Upper lobe of right lung (tissue), 1 donor: ENCODE measurements around the gene MAP2K7. TPM values are rescaled to one million over a fixed set of nuclear protein-coding genes. Genes with fewer than 3 reads are reported as not detected.
A peak's percentile ranks its signal among the peaks of the same experiment; 100 is the strongest.

Source experiments
- ATAC-seq: fragments of 200-7000 bp; cut with Tn5 transposase; one replicate; pipeline ENCODE4 v1.9.1; 2020; ENCODE audit warnings: mild to moderate bottlenecking, moderate library complexity
- DNase-seq: peaks from one replicate; pipeline ENCODE4 v3.0.0-alpha.2; 2020
- H3K27ac ChIP-seq: fragments of 200-600 bp; one replicate; pipeline ENCODE4 v1.8.0; 2022
- H3K27me3 ChIP-seq: fragments of 200-600 bp; one replicate; pipeline ENCODE4 v1.8.0; 2022; ENCODE audit warnings: mild to moderate bottlenecking
- H3K36me3 ChIP-seq: fragments of 200-600 bp; one replicate; pipeline ENCODE4 v1.8.0; 2022
- H3K4me1 ChIP-seq: fragments of 200-600 bp; one replicate; pipeline ENCODE4 v1.8.0; 2022
- H3K4me3 ChIP-seq: fragments of 200-600 bp; one replicate; pipeline ENCODE4 v1.8.0; 2022; ENCODE audit warnings: mild to moderate bottlenecking
- H3K9me3 ChIP-seq: fragments of 200-600 bp; one replicate; pipeline ENCODE4 v1.8.0; 2022
- CTCF ChIP-seq: fragments of 200-600 bp; IDR thresholded peaks from one replicate; pipeline ENCODE4 v1.8.0; 2022; ENCODE audit warnings: antibody characterized with exemption
- intact Hi-C: fragments of 100-400 bp; cut with DNase I; formaldehyde crosslinking; loops from one replicate; pipeline ENCODE4 v1.11.0; 2022
- total RNA-seq: library from RNA; stranded (reverse); fragmentation: NEBNext Ultra II Directional; extraction: Animal tissue kit (Norgen Biotek cat#: 25700); gene quantifications from one replicate; pipeline ENCODE4 v1.2.1, GENCODE V29; 2021
- donor health status: DM: no; HTN: yes; CAD: no; lungs with severe emphysema.

MAP2K7 gene
- total RNA-seq, 1 donor from 2014 or later, result 36.4 TPM

GRCh38 chr19:7943444-7944176, 39.9 kb downstream of the MAP2K7 start, which contains the start of gene TIMM44:
Gene TIMM44, minus strand, starts transcription at chr19:7943666. Its CDS starts 15 bp downstream, at chr19:7943651.
- intact Hi-C loops, result loop anchor here (10.0 kb wide), 1 partner anchor 311 kb away; no protein-coding TSS in a partner anchor
- no peaks in the 10 kb centered on the region for H3K27me3 ChIP-seq
- TF ChIP-seq CTCF, result no peak
- H3K9me3 ChIP-seq, result no peaks in the 10 kb centered on the region
- peaks cover 22% of the 10 kb centered on the region for H3K36me3 ChIP-seq
- ATAC-seq, result peak; percentile 99
- peak; percentile 99 for DNase-seq
- peaks cover 12% of the 10 kb centered on the region for H3K4me1 ChIP-seq
- H3K27ac ChIP-seq, result peak within 1 kb of the TSS; percentile 98
- H3K4me3 ChIP-seq, result peak within 1 kb of the TSS; percentile 92

- Histone ChIP-seq H3K36me3 (peaks cover 16% of the 10 kb centered on the region), H3K4me1 (peaks cover 12% of the 10 kb centered on the region), H3K27ac (peak overlapping the region; percentile 88), H3K27me3 (no peaks in the 10 kb centered on the region), H3K9me3 (no peaks in the 10 kb centered on the region), H3K4me3 (peak overlapping the region; percentile 92)
- ATAC-seq (peak; percentile 66), DNase-seq (peak; percentile 87)
- TF ChIP-seq CTCF, result peak; percentile 82
- intact Hi-C loops, result loop anchor here (10.0 kb wide), 1 partner anchor 311 kb away; no protein-coding TSS in a partner anchor
Observed at GRCh38 chr19:7944177-7944761, 40.6 kb downstream of the MAP2K7 start.

- H3K27me3 ChIP-seq, result no peaks in the 10 kb centered on the region
- peaks cover 8% of the 10 kb centered on the region for H3K4me1 ChIP-seq
Observed at GRCh38 chr19:7947939-7948338, 44.3 kb downstream of the MAP2K7 start.

GRCh38 chr19:7953060-7953459, 49.4 kb downstream of the MAP2K7 start:
- ATAC-seq, result peak; percentile 81
- H3K9me3 ChIP-seq, result no peaks in the 10 kb centered on the region

More at GRCh38 chr19:7947939-7948338, 44.3 kb downstream of the MAP2K7 start:
- no peaks in the 10 kb centered on the region for H3K9me3 ChIP-seq
- intact Hi-C loops, result loop anchor here (10.0 kb wide), 1 partner anchor 307 kb away; no protein-coding TSS in a partner anchor
- DNase-seq, result no peak
- H3K27ac ChIP-seq, result no peak overlapping the region
- no peak for ATAC-seq
- no peaks in the 10 kb centered on the region for H3K36me3 ChIP-seq
- H3K4me3 ChIP-seq, result no peak overlapping the region
- TF ChIP-seq CTCF, result no peak

GRCh38 chr19:7953576-7953975, 49.9 kb downstream of the MAP2K7 start:
- intact Hi-C loops, result no loop called here
- no peak overlapping the region for H3K27ac ChIP-seq
- ATAC-seq (no peak), DNase-seq (no peak)
- no peaks in the 10 kb centered on the region for H3K27me3 ChIP-seq
- no peaks in the 10 kb centered on the region for H3K9me3 ChIP-seq
- H3K4me3 ChIP-seq, result no peak overlapping the region
- no peak for TF ChIP-seq CTCF
- peaks cover 5% of the 10 kb centered on the region for H3K4me1 ChIP-seq
- no peaks in the 10 kb centered on the region for H3K36me3 ChIP-seq

More at GRCh38 chr19:7953060-7953459, 49.4 kb downstream of the MAP2K7 start:
- H3K27ac ChIP-seq, result no peak overlapping the region
- DNase-seq, result no peak
- intact Hi-C loops, result no loop called here
- H3K36me3 ChIP-seq, result no peaks in the 10 kb centered on the region
- no peak overlapping the region for H3K4me3 ChIP-seq
- H3K27me3 ChIP-seq, result no peaks in the 10 kb centered on the region
- H3K4me1 ChIP-seq, result peaks cover 5% of the 10 kb centered on the region
- TF ChIP-seq CTCF, result no peak
